ENCODE results near the gene CYP3A5. TPM values are rescaled to one million over a fixed set of nuclear protein-coding genes. Genes with fewer than 3 reads are reported as not detected.

Gene CYP3A5
- total and polyA plus RNA-seq, 2 of the 13 experiments (the other 11 are each of a cell fraction or from before 2014, with no cell fraction given) = 5.7 to 9.3 TPM

DNA sequence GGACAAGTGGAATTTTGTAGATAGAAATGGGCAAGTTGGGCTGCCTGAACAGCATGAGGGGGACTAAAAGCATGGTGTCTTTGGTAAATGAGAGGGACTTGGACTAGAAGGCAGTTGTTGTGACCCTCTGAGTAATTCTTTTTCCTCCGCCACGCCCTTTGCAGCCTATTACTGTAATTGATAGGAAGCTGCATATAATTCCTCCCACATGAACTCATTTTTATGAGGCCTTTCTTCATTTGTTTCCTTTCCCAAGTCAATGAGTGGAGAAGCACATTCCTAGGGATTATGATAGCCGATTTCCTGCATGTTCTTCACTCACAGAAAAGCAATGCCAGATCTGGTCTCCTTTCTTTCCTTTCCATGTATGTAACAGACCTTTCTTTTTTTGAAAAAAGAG is 35.4 kb downstream of the CYP3A5 start:
- ChIA-PET POLR2A (no interaction called here), CTCF (ENCODE audit: low intra/inter-chr PET ratio, low total read pairs) (no interaction called here)
- in situ Hi-C loops (cut with HindIII; ENCODE audit: extremely low pct_ligation_motif_present, low pct_unique_long_range_greater_than_20kb) (no loop called here), intact Hi-C loops (cut with micrococcal nuclease; ENCODE audit: unreplicated experiment) (no loop called here)
- H2AFZ ChIP-seq (ENCODE audit: low read length) = no peak overlapping the region
- no peak overlapping the region for H3K4me3 ChIP-seq (replicated peaks in 1 of 3; ENCODE audit: insufficient read depth in 1 of 3, low read depth in 2 of 3, low read length in 3 of 3)
- no peaks in the 10 kb centered on the region; a peak in 2 of 5 replicates for H3K36me3 ChIP-seq (replicated peaks in 1 of 2; ENCODE audit: control insufficient read depth in 1 of 2, insufficient read depth in 2 of 2, low read length in 2 of 2)
- no peaks in the 10 kb centered on the region for H4K20me1 ChIP-seq (ENCODE audit: insufficient read depth, low read length)
- ATAC-seq (no peak), FAIRE-seq (no peak), DNase-seq (ENCODE audit: low spot score) (no peak)
- H3K9me3 ChIP-seq (ENCODE audit: low read length) = no peaks in the 10 kb centered on the region
- no peaks in the 10 kb centered on the region for H3K4me1 ChIP-seq (ENCODE audit: insufficient read depth, low read length)
- no peak for TF ChIP-seq HIVEP1 (CRISPR knock-in tag; IDR thresholded peaks at IDR 0.05)
- TF ChIP-seq, protein P1, sequence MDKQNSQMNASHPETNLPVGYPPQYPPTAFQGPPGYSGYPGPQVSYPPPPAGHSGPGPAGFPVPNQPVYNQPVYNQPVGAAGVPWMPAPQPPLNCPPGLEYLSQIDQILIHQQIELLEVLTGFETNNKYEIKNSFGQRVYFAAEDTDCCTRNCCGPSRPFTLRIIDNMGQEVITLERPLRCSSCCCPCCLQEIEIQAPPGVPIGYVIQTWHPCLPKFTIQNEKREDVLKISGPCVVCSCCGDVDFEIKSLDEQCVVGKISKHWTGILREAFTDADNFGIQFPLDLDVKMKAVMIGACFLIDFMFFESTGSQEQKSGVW (CRISPR knock-in tag; IDR thresholded peaks at IDR 0.05; ENCODE audit: borderline replicate concordance) = no peak
- no peak for TF ChIP-seq THAP11 (CRISPR knock-in tag; IDR thresholded peaks at IDR 0.05)
- TF ChIP-seq THYN1 (CRISPR knock-in tag; IDR thresholded peaks at IDR 0.05; ENCODE audit: borderline replicate concordance, low read depth) = no peak
- no peak for TF ChIP-seq ATRX (CRISPR knock-in tag; IDR thresholded peaks at IDR 0.05; ENCODE audit: borderline replicate concordance)
- no peak for TF ChIP-seq CBX2 (IDR thresholded peaks at IDR 0.05; ENCODE audit: low read depth, low read length)
- TF ChIP-seq CBX2 (CRISPR knock-in tag; IDR thresholded peaks at IDR 0.05; ENCODE audit: low read depth) = no peak
- no peak for TF ChIP-seq ZNF891 (CRISPR knock-in tag; IDR thresholded peaks at IDR 0.05)
- TF ChIP-seq STAT5B (CRISPR knock-in tag; IDR thresholded peaks at IDR 0.05) = no peak
- TF ChIP-seq ZNF296 (CRISPR knock-in tag; conservative IDR thresholded peaks at IDR 0.05) = no peak
- TF ChIP-seq, protein P2, sequence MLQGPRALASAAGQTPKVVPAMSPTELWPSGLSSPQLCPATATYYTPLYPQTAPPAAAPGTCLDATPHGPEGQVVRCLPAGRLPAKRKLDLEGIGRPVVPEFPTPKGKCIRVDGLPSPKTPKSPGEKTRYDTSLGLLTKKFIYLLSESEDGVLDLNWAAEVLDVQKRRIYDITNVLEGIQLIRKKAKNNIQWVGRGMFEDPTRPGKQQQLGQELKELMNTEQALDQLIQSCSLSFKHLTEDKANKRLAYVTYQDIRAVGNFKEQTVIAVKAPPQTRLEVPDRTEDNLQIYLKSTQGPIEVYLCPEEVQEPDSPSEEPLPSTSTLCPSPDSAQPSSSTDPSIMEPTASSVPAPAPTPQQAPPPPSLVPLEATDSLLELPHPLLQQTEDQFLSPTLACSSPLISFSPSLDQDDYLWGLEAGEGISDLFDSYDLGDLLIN (CRISPR knock-in tag; IDR thresholded peaks at IDR 0.05; ENCODE audit: borderline replicate concordance) = no peak
- TF ChIP-seq NFKB2 (CRISPR knock-in tag; IDR thresholded peaks at IDR 0.05; ENCODE audit: borderline replicate concordance) = no peak
- no peak for TF ChIP-seq ZNF546 (CRISPR knock-in tag; conservative IDR thresholded peaks at IDR 0.05)
- no peak for TF ChIP-seq ZNF552 (CRISPR knock-in tag; IDR thresholded peaks at IDR 0.05; ENCODE audit: borderline replicate concordance)
- TF ChIP-seq HNRNPL (IDR thresholded peaks at IDR 0.05; ENCODE audit: low read depth, low read length) = no peak
- no peak overlapping the region for H3K27ac ChIP-seq (ENCODE audit: extremely low read length, insufficient read depth, low read length)
- no peaks in the 10 kb centered on the region for H3K27me3 ChIP-seq (ENCODE audit: control insufficient read depth in 1 of 2, insufficient read depth in 2 of 2, low read length in 2 of 2)
- 100% methylated on average over 3 of the region's 3 CpGs for WGBS (ENCODE audit: low lambda C conversion rate)
- no TSS peak for BruUV-seq (replicated peaks)
- no peak overlapping the region for H3K4me2 ChIP-seq (ENCODE audit: low read depth, low read length)
- H3K9ac ChIP-seq (ENCODE audit: insufficient read depth, low read depth, low read length) = no peak overlapping the region
- H3K79me2 ChIP-seq (ENCODE audit: insufficient read depth, low read length) = no peaks in the 10 kb centered on the region

Measured in HepG2 (cell line).